Hepatocyte (in vitro differentiated cells): Measurements from ENCODE around the gene KIAA0930. TPM values are rescaled to one million over a fixed set of nuclear protein-coding genes. Genes with fewer than 3 reads are reported as not detected.

ENCODE experiments used
- DNase-seq: peaks from one replicate; pipeline ENCODE4 v3.0.0-alpha.2; 2016; ENCODE audit warnings: low spot score
- H2AFZ ChIP-seq: fragments of 200-600 bp; sonication (generic); 2 replicates; pipeline ENCODE4 v1.6.0; 2016; ENCODE audit warnings: antibody characterized with exemption, mild to moderate bottlenecking
- H3K27ac ChIP-seq: fragments of 200-600 bp; sonication (generic); 2 replicates; pipeline ENCODE4 v1.5.1; 2016; ENCODE audit warnings: mild to moderate bottlenecking
- H3K27me3 ChIP-seq: fragments of 200-600 bp; sonication (generic); 2 replicates; pipeline ENCODE4 v1.6.1; 2016
- H3K36me3 ChIP-seq: fragments of 200-600 bp; sonication (generic); replicated peaks from 2 replicates; pipeline ENCODE4 v1.5.1; 2016; ENCODE audit warnings: low read depth; ENCODE audit not compliant: insufficient read depth
- H3K4me1 ChIP-seq: fragments of 200-600 bp; sonication (generic); 2 replicates; pipeline ENCODE4 v1.5.1; 2016; ENCODE audit warnings: mild to moderate bottlenecking, moderate library complexity; ENCODE audit not compliant: insufficient read depth
- H3K4me2 ChIP-seq: fragments of 200-600 bp; sonication (generic); 2 replicates; pipeline ENCODE4 v1.6.0; 2016
- H3K4me3 ChIP-seq: fragments of 200-600 bp; sonication (generic); 2 replicates; pipeline ENCODE4 v1.5.1; 2016; ENCODE audit warnings: mild to moderate bottlenecking
- H3K79me2 ChIP-seq: fragments of 200-600 bp; sonication (generic); 2 replicates; pipeline ENCODE4 v1.6.0; 2017; ENCODE audit warnings: mild to moderate bottlenecking
- H3K9me2 ChIP-seq: fragments of 200-600 bp; sonication (generic); replicated peaks from 2 replicates; pipeline ENCODE4 v1.6.0; 2017; ENCODE audit warnings: mild to moderate bottlenecking; ENCODE audit not compliant: insufficient read depth
- H3K9me3 ChIP-seq: fragments of 200-600 bp; sonication (generic); 2 replicates; pipeline ENCODE4 v1.5.1; 2016; ENCODE audit warnings: low read depth, mild to moderate bottlenecking
- H4K20me1 ChIP-seq: fragments of 200-600 bp; sonication (generic); 2 replicates; pipeline ENCODE4 v1.6.0; 2016; ENCODE audit warnings: mild to moderate bottlenecking; ENCODE audit not compliant: insufficient read depth, poor library complexity, severe bottlenecking
- EZH2 ChIP-seq: fragments of 200-600 bp; sonication (generic); IDR thresholded peaks from 2 replicates; pipeline ENCODE4 v1.6.1; 2016; ENCODE audit warnings: antibody characterized with exemption, mild to moderate bottlenecking, borderline replicate concordance
- EZH2phosphoT487 ChIP-seq: fragments of 200-600 bp; sonication (generic); IDR thresholded peaks from one replicate; pipeline ENCODE4 v1.6.1; 2018; ENCODE audit warnings: antibody characterized with exemption, mild to moderate bottlenecking, low read depth, moderate library complexity; ENCODE audit not compliant: unreplicated experiment, severe bottlenecking
- WGBS: methylation state at CpG from one replicate; pipeline ENCODE4 v1.1.6; 2016; ENCODE audit warnings: low lambda C conversion rate; ENCODE audit errors: missing lambda C conversion rate; 5-methylcytosine and 5-hydroxymethylcytosine counted together
- polyA plus RNA-seq: library from polyadenylated mRNA; unstranded; fragments of >200 nt; fragmentation: Nextera tagmentation; extraction: Ambion mirVana; gene quantifications from 2 replicates; pipeline ENCODE4 v1.2.1, GENCODE V29; 2016
- total RNA-seq: library from RNA; depleted of rRNA; stranded (reverse); fragments of >200 nt; gene quantifications from 2 replicates; pipeline ENCODE4 v1.2.3, GENCODE V29; 2014
- TF ChIP-seq, protein P1 (sequence below): fragments of 200-600 bp; sonication (generic); IDR thresholded peaks from 2 replicates; pipeline ENCODE4 v1.5.1; 2016; ENCODE audit warnings: antibody characterized with exemption, mild to moderate bottlenecking; ENCODE audit not compliant: poor library complexity

The KIAA0930 gene
- total and polyA plus RNA-seq, 2 experiments from 2014 or later = 30.9 to 42.0 TPM

DNA sequence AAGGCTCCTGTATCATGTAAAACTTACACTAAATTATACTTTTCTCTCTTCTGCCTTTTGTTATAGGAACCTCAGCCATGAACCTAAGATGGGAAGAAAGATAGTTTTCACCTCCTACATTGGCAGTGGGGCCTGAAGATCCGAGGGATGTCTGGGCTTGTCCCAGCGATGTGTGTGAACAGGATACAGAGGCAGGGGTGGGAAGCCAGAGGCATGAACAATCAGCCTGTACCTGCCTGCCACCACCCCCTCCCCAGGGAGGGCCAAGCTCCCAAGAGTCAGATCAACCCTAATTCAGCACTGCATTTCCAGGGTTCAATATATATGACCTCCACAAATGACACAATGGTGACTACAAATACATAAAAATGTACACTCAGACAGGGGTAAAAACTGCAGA, 9.4 kb downstream of the KIAA0930 start:
- H3K4me1 ChIP-seq = peaks cover 4% of the 10 kb centered on the region
- H3K4me3 ChIP-seq = no peak overlapping the region
- no peak overlapping the region for H3K27ac ChIP-seq
- TF ChIP-seq EZH2 = no peak
- no peak for TF ChIP-seq EZH2phosphoT487
- TF ChIP-seq, protein P1, sequence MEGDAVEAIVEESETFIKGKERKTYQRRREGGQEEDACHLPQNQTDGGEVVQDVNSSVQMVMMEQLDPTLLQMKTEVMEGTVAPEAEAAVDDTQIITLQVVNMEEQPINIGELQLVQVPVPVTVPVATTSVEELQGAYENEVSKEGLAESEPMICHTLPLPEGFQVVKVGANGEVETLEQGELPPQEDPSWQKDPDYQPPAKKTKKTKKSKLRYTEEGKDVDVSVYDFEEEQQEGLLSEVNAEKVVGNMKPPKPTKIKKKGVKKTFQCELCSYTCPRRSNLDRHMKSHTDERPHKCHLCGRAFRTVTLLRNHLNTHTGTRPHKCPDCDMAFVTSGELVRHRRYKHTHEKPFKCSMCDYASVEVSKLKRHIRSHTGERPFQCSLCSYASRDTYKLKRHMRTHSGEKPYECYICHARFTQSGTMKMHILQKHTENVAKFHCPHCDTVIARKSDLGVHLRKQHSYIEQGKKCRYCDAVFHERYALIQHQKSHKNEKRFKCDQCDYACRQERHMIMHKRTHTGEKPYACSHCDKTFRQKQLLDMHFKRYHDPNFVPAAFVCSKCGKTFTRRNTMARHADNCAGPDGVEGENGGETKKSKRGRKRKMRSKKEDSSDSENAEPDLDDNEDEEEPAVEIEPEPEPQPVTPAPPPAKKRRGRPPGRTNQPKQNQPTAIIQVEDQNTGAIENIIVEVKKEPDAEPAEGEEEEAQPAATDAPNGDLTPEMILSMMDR = no peak
- peaks cover 10% of the 10 kb centered on the region for H3K79me2 ChIP-seq
- no peak for DNase-seq
- 76% methylated on average over 2 of the region's 2 CpGs for WGBS
- no peak overlapping the region for H3K4me2 ChIP-seq
- no peaks in the 10 kb centered on the region for H3K27me3 ChIP-seq
- no peak overlapping the region for H2AFZ ChIP-seq
- H3K9me3 ChIP-seq = no peaks in the 10 kb centered on the region
- no peaks in the 10 kb centered on the region for H4K20me1 ChIP-seq
- H3K36me3 ChIP-seq = no peaks in the 10 kb centered on the region
- no peaks in the 10 kb centered on the region for H3K9me2 ChIP-seq

DNA sequence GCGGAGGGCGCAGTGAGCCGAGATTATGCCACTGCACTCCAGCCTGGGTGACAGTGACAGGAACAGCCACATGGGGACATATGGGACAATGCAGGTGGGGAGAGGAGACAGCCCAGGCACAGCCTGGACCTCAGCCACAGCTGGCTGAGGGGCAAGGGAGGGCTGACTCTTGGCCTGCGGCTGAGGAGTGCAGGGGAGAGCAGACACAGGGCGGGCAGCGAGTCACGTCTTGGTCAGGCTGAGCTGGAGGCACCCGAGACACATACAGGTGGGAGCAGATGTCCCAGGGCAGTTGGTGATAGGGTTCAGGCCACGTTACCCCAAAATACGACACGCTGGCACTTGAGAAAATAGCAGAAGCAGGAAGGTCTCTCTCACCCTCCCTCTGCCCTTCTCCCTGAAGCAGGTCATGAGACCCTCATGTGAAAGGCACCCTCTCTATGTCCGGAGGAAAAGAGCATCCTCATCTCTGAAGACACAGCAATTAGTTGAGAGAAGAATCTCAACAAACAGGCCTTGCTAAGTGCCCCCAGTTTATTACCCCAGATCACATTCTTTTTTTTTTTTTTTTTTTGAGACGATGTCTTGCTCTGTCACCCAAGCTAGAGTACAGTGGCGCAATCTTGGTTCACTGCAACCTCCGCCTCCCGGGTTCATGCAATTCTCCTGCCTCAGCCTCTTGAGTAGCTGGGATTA, 10.5 kb downstream of the KIAA0930 start:
- Histone ChIP-seq H3K79me2 (peaks cover 2% of the 10 kb centered on the region), H3K4me1 (peaks cover 6% of the 10 kb centered on the region), H4K20me1 (no peaks in the 10 kb centered on the region), H3K4me3 (no peak overlapping the region), H3K4me2 (no peak overlapping the region), H3K36me3 (no peaks in the 10 kb centered on the region), H3K9me2 (no peaks in the 10 kb centered on the region), H2AFZ (no peak overlapping the region), H3K27ac (no peak overlapping the region), H3K9me3 (no peaks in the 10 kb centered on the region), H3K27me3 (no peaks in the 10 kb centered on the region)
- TF ChIP-seq EZH2 = no peak
- TF ChIP-seq, protein P1 = no peak
- TF ChIP-seq EZH2phosphoT487 = no peak
- WGBS = 89% methylated on average over 16 of the region's 16 CpGs
- no peak for DNase-seq

DNA sequence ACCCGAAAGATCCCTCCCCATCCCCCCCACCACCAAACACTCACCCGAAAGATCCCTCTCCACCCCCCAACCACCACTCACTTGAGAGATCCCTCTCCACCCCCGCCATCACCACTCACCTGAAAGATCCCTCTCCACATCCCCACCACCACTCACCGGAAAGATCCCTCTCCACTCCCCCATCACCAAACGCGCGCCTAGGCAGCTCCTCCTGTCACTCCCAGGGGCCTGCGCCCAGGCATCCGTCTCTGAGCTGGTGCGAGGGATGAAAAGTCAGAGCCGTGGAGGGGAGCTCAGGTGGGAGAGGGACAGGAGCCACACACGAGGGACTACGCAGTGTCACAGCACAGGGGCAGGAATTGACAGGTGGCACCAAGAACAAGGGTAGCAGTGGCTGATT, 11.5 kb downstream of the KIAA0930 start:
- Histone ChIP-seq H3K27me3 (no peaks in the 10 kb centered on the region), H4K20me1 (no peaks in the 10 kb centered on the region), H3K4me3 (no peak overlapping the region), H3K9me3 (no peaks in the 10 kb centered on the region), H3K36me3 (no peaks in the 10 kb centered on the region), H3K4me2 (no peak overlapping the region), H3K79me2 (peaks cover 5% of the 10 kb centered on the region), H3K27ac (no peak overlapping the region), H2AFZ (no peak overlapping the region), H3K9me2 (no peaks in the 10 kb centered on the region), H3K4me1 (peaks cover 6% of the 10 kb centered on the region)
- TF ChIP-seq EZH2 = no peak
- TF ChIP-seq, protein P1 = no peak
- no peak for TF ChIP-seq EZH2phosphoT487
- no peak for DNase-seq
- WGBS = 83% methylated on average over 10 of the region's 13 CpGs
